H1 (cell line): Measurements from ENCODE around the gene NLRC5. TPM values are rescaled to one million over a fixed set of nuclear protein-coding genes. Genes with fewer than 3 reads are reported as not detected.

Experiments used
- CTCF ChIA-PET: fragments of 300-600 bp; sonication (Branson Sonifier 250); formaldehyde crosslinking; loops from one replicate; lab custom pipeline; 2021; ENCODE audit not compliant: partially characterized antibody; lab: Charles Lee
- POLR2A ChIA-PET: fragments of 300-600 bp; sonication (Branson Sonifier 250); formaldehyde crosslinking; loops from one replicate; lab custom pipeline; 2021; ENCODE audit warnings: inconsistent platforms; ENCODE audit not compliant: partially characterized antibody; lab: Charles Lee
- DNase-seq, 2 experiments: peaks; one replicate each; pipeline versions ENCODE4 v3.0.0 to v3.0.0-alpha.2; 2010 to 2022; ENCODE audit warnings: low spot score in 2 of 2, low read depth in 1 of 2, mixed read lengths in 1 of 2
- FAIRE-seq: peaks from 2 replicates; lab custom pipeline; 2011; peaks lifted over from hg19 to GRCh38; lab: Jason Lieb, UNC
- H2AFZ ChIP-seq: 2 replicates; pipeline ENCODE4 v1.8.1; 2012; ENCODE audit warnings: low read length, inconsistent platforms
- H2AK5ac ChIP-seq: 2 replicates; pipeline ENCODE4 v1.6.1; 2013; ENCODE audit warnings: low read depth, low read length
- H2BK120ac ChIP-seq: replicated peaks from 2 replicates; pipeline ENCODE3; 2013; ENCODE audit warnings: low read depth, low read length, inconsistent platforms
- H2BK12ac ChIP-seq: 2 replicates; pipeline ENCODE4 v1.6.1; 2013; ENCODE audit warnings: low read depth, low read length
- H2BK15ac ChIP-seq: 2 replicates; pipeline ENCODE4 v1.6.1; 2013; ENCODE audit warnings: low read length
- H2BK20ac ChIP-seq: 2 replicates; pipeline ENCODE4 v1.6.1; 2013; ENCODE audit warnings: low read length
- H2BK5ac ChIP-seq: 2 replicates; pipeline ENCODE4 v1.6.1; 2013; ENCODE audit warnings: low read depth, low read length
- H3K14ac ChIP-seq: 2 replicates; pipeline ENCODE4 v1.6.1; 2013; ENCODE audit warnings: inconsistent platforms; ENCODE audit not compliant: insufficient read length
- H3K18ac ChIP-seq: 2 replicates; pipeline ENCODE4 v1.6.1; 2013; ENCODE audit warnings: low read length; ENCODE audit errors: extremely low read depth
- H3K23ac ChIP-seq: 2 replicates; pipeline ENCODE4 v1.6.1; 2013; ENCODE audit warnings: inconsistent platforms; ENCODE audit not compliant: insufficient read length
- H3K23me2 ChIP-seq: 2 replicates; pipeline ENCODE4 v1.6.1; 2013; ENCODE audit warnings: low read depth, low read length
- H3K27ac ChIP-seq: 2 replicates; pipeline ENCODE4 v1.6.1; 2011; ENCODE audit warnings: low read depth, low read length, inconsistent platforms
- H3K27me3 ChIP-seq, 4 experiments: replicated peaks in 1 of 4; 1 replicate in 1 of 4; 2 replicates in 3 of 4; pipeline versions ENCODE4 v1.6.1 to v1.8.1; 2011 to 2013; ENCODE audit warnings: low read length in 3 of 4, mild to moderate bottlenecking in 3 of 4, inconsistent platforms in 2 of 4, mixed read lengths in 2 of 4, moderate library complexity in 1 of 4; ENCODE audit not compliant: control insufficient read depth in 3 of 4, insufficient read depth in 3 of 4; ENCODE audit errors: extremely low read depth in 1 of 4
- H3K36me3 ChIP-seq, 4 experiments: 2 replicates each; pipeline versions ENCODE4 v1.6.1 to v1.8.1; 2011 to 2013; ENCODE audit warnings: mild to moderate bottlenecking in 4 of 4, low read length in 3 of 4, moderate library complexity in 2 of 4, control low read depth in 1 of 4, inconsistent platforms in 1 of 4; ENCODE audit not compliant: insufficient read depth in 4 of 4, control insufficient read depth in 2 of 4
- H3K4ac ChIP-seq: replicated peaks from 2 replicates; pipeline ENCODE3; 2013; ENCODE audit warnings: low read length, low read depth, mixed read lengths, inconsistent platforms; ENCODE audit not compliant: insufficient read length
- H3K4me1 ChIP-seq, 4 experiments: replicated peaks in 1 of 4; 1 replicate in 1 of 4; 2 replicates in 3 of 4; pipeline versions ENCODE4 v1.6.1 to v1.8.1; 2011 to 2013; ENCODE audit warnings: low read length in 3 of 4, inconsistent platforms in 2 of 4, mixed read lengths in 1 of 4; ENCODE audit not compliant: insufficient read depth in 4 of 4, control insufficient read depth in 3 of 4
- H3K4me2 ChIP-seq, 2 experiments: 2 replicates each; pipeline versions ENCODE4 v1.6.1 to v1.8.1; 2011 to 2013; ENCODE audit warnings: low read depth in 2 of 2, low read length in 2 of 2, control low read depth in 1 of 2, inconsistent platforms in 1 of 2, mild to moderate bottlenecking in 1 of 2; ENCODE audit not compliant: insufficient read depth in 1 of 2
- H3K4me3 ChIP-seq, 4 experiments: fragments of 200-600, 300-600 bp in 1 of 4; sonication (generic), shearing (Covaris generic), sonication (Bioruptor Twin) in 1 of 4; 2 replicates each; pipeline versions ENCODE4 v1.5.1 to v1.8.1; 2011 to 2016; ENCODE audit warnings: low read length in 4 of 4, low read depth in 3 of 4, control low read depth in 2 of 4, inconsistent platforms in 2 of 4, mild to moderate bottlenecking in 2 of 4, mixed read lengths in 1 of 4, moderate library complexity in 1 of 4; ENCODE audit not compliant: insufficient read depth in 2 of 4; ENCODE audit errors: extremely low read depth in 1 of 4
- H3K56ac ChIP-seq: replicated peaks from 2 replicates; pipeline ENCODE3; 2013; ENCODE audit warnings: low read depth, mild to moderate bottlenecking, mixed read lengths, low read length, inconsistent platforms; ENCODE audit not compliant: insufficient read length
- H3K79me1 ChIP-seq: 2 replicates; pipeline ENCODE4 v1.6.1; 2013; ENCODE audit warnings: low read depth, low read length, control low read depth
- H3K79me2 ChIP-seq, 2 experiments: 2 replicates each; pipeline versions ENCODE4 v1.6.1 to v1.8.1; 2012 to 2013; ENCODE audit warnings: low read length in 2 of 2, mild to moderate bottlenecking in 2 of 2, inconsistent platforms in 1 of 2; ENCODE audit not compliant: insufficient read depth in 2 of 2, control insufficient read depth in 1 of 2
- H3K9ac ChIP-seq, 4 experiments: replicated peaks in 1 of 4; 1 replicate in 1 of 4; 2 replicates in 3 of 4; pipeline versions ENCODE4 v1.6.1 to v1.8.1; 2011 to 2013; ENCODE audit warnings: low read depth in 3 of 4, low read length in 3 of 4, control low read depth in 2 of 4, mild to moderate bottlenecking in 2 of 4, moderate library complexity in 2 of 4, inconsistent platforms in 1 of 4; ENCODE audit errors: extremely low read depth in 1 of 4
- H3K9me3 ChIP-seq, 2 experiments: 2 replicates each; pipeline versions ENCODE4 v1.6.1 to v1.8.1; 2012 to 2013; ENCODE audit warnings: mild to moderate bottlenecking in 2 of 2, moderate library complexity in 2 of 2, control low read depth in 1 of 2, inconsistent platforms in 1 of 2, low read depth in 1 of 2, low read length in 1 of 2, mixed read lengths in 1 of 2; ENCODE audit not compliant: insufficient read depth in 2 of 2
- H4K20me1 ChIP-seq, 2 experiments: replicated peaks in 1 of 2; 2 replicates each; pipeline versions ENCODE3 to v1.8.1; 2011 to 2013; ENCODE audit warnings: inconsistent platforms in 2 of 2, low read length in 2 of 2, mild to moderate bottlenecking in 1 of 2; ENCODE audit not compliant: insufficient read depth in 2 of 2, control insufficient read depth in 1 of 2
- H4K5ac ChIP-seq: 2 replicates; pipeline ENCODE4 v1.6.1; 2013; ENCODE audit warnings: low read length, low read depth, mixed read lengths, inconsistent platforms; ENCODE audit not compliant: insufficient read length
- H4K8ac ChIP-seq: 2 replicates; pipeline ENCODE4 v1.8.0; 2013; ENCODE audit warnings: mild to moderate bottlenecking, moderate library complexity, low read length, inconsistent platforms; ENCODE audit not compliant: insufficient read depth; ENCODE audit errors: extremely low read depth
- H4K91ac ChIP-seq: replicated peaks from 2 replicates; pipeline ENCODE3; 2013; ENCODE audit warnings: low read length, mixed read lengths, inconsistent platforms; ENCODE audit not compliant: insufficient read length
- FOSL1 ChIP-seq: IDR thresholded peaks from 2 replicates; pipeline ENCODE4 v1.6.1; 2011; ENCODE audit warnings: mild to moderate bottlenecking, low read depth, low read length, moderate library complexity; ENCODE audit not compliant: insufficient read depth
- SP4 ChIP-seq: IDR thresholded peaks from 2 replicates; pipeline ENCODE4 v1.6.1; 2012; ENCODE audit warnings: low read length, inconsistent platforms
- WGBS, 2 experiments: shearing (Covaris generic) in 1 of 2; methylation state at CpG; one replicate each; pipeline versions ENCODE4 v1.1.6 to v1.1.7; 2013 to 2015; ENCODE audit warnings: low lambda C conversion rate in 2 of 2, mixed read lengths in 2 of 2, inconsistent platforms in 1 of 2, low coverage in 1 of 2, missing lambda C conversion rate in 1 of 2; ENCODE audit not compliant: insufficient replicate concordance in 2 of 2, insufficient coverage in 1 of 2, insufficient read length in 1 of 2; ENCODE audit errors: extremely low coverage in 1 of 2, missing lambda C conversion rate in 1 of 2; 5-methylcytosine and 5-hydroxymethylcytosine counted together
- polyA plus RNA-seq, 7 experiments: library from polyadenylated mRNA; depleted of rRNA in 3 of 7; stranded (reverse) in 5 of 7; unstranded in 2 of 7; fragments of >200 nt in 5 of 7; fragments of 200-250 nt in 2 of 7; gene quantifications; 1 replicate in 5 of 7; 2 replicates in 1 of 7; 4 replicates in 1 of 7; pipeline versions ENCODE4 v1.2.1 to v1.2.3, GENCODE V29; 2011 to 2013; ENCODE audit warnings: missing spikeins in 2 of 7, mixed read lengths in 2 of 7
- total RNA-seq: library from RNA; stranded (reverse); fragmentation: NEBNext Ultra II Directional; extraction: Animal tissue kit (Norgen Biotek cat#: 25700); gene quantifications from 2 replicates; pipeline ENCODE4 v1.2.1, GENCODE V29; 2021

NLRC5 gene
- total and polyA plus RNA-seq, 2 of the 8 experiments (the other 6 are each of a cell fraction or from before 2014, with no cell fraction given): 2.2 to 3.2 TPM

GRCh38 chr16:57025941-57026777 lies 36.8 kb downstream of the NLRC5 start:
- 84% methylated on average over 21 of the region's 21 CpGs; no CpG with 5 or more reads in 1 of the 2 experiments for WGBS, 2 experiments
- Histone ChIP-seq H3K4me2 (no peak overlapping the region), H3K23me2 (peaks cover 6% of the 10 kb centered on the region; the same call in 1 of the 2 replicates), H3K79me2 (no peaks in the 10 kb centered on the region), H2BK120ac (no peak overlapping the region), H2AK5ac (no peak overlapping the region), H4K20me1 (peaks cover 0 to 2% of the 10 kb centered on the region in 2 experiments), H3K14ac (no peak overlapping the region), H3K27me3 (no peaks in the 10 kb centered on the region), H3K79me1 (no peaks in the 10 kb centered on the region), H3K36me3 (no peaks in the 10 kb centered on the region), H3K18ac (no peak overlapping the region), H4K5ac (no peak overlapping the region), H3K9me3 (no peaks in the 10 kb centered on the region), H3K4me3 (no peak overlapping the region), H3K9ac (no peak overlapping the region), H3K56ac (no peak overlapping the region), H3K4me1 (no peaks in the 10 kb centered on the region), H3K27ac (no peak overlapping the region), H3K4ac (no peak overlapping the region), H2BK20ac (no peak overlapping the region), H2BK15ac (no peak overlapping the region), H3K23ac (no peak overlapping the region), H4K8ac (peak overlapping the region; percentile 81), H4K91ac (no peak overlapping the region), H2AFZ (no peak overlapping the region), H2BK5ac (no peak overlapping the region), H2BK12ac (0 out of 2 replicates have a peak overlapping the region, but pooled peaks have one; percentile 27)
- DNase-seq (no peak), FAIRE-seq (no peak)
- ChIA-PET CTCF (interaction anchor here (1.2 to 1.7 kb wide), 4 partner anchors 10 to 386 kb away, joined by 3 to 7 read pairs (median 4); no protein-coding TSS in a partner anchor), POLR2A (no interaction called here)
- no peak for TF ChIP-seq FOSL1
- TF ChIP-seq SP4: no peak
